ENCODE results near the gene BACH2. TPM values are rescaled to one million over a fixed set of nuclear protein-coding genes. Genes with fewer than 3 reads are reported as not detected.

BACH2 gene
- total and polyA plus RNA-seq, 2 of the 8 experiments (the other 6 are each of a cell fraction or from before 2014, with no cell fraction given) = 1.9 to 5.9 TPM

GRCh38 chr6:90162648-90163387 is 133.8 kb downstream of the BACH2 start:
- no peaks in the 10 kb centered on the region for H3K9me3 ChIP-seq (ENCODE audit: insufficient read depth in 2 of 2, low read depth in 1 of 2, low read length in 1 of 2)
- no peaks in the 10 kb centered on the region for H3K27me3 ChIP-seq (replicated peaks in 1 of 4; ENCODE audit: control insufficient read depth in 3 of 4, extremely low read depth in 1 of 4, insufficient read depth in 3 of 4, low read length in 3 of 4)
- no peak overlapping the region for H3K9ac ChIP-seq (replicated peaks in 1 of 4; ENCODE audit: extremely low read depth in 1 of 4, low read depth in 3 of 4, low read length in 3 of 4)
- FAIRE-seq = no peak
- no peaks in the 10 kb centered on the region for H3K79me1 ChIP-seq (ENCODE audit: low read depth, low read length)
- no peaks in the 10 kb centered on the region for H3K36me3 ChIP-seq (ENCODE audit: control insufficient read depth in 2 of 4, insufficient read depth in 4 of 4, low read length in 3 of 4)
- H3K27ac ChIP-seq (ENCODE audit: low read depth, low read length) = no peak overlapping the region
- no peak overlapping the region for H2BK120ac ChIP-seq (replicated peaks; ENCODE audit: low read depth, low read length)
- H4K8ac ChIP-seq (ENCODE audit: extremely low read depth, insufficient read depth, low read length) = no peak overlapping the region
- no peak overlapping the region for H3K4me2 ChIP-seq (ENCODE audit: insufficient read depth in 1 of 2, low read depth in 2 of 2, low read length in 2 of 2)
- H2BK12ac ChIP-seq (ENCODE audit: low read depth, low read length) = no peak overlapping the region
- H3K4me3 ChIP-seq (ENCODE audit: extremely low read depth in 1 of 4, insufficient read depth in 2 of 4, low read depth in 3 of 4, low read length in 4 of 4) = no peak overlapping the region
- H2AFZ ChIP-seq (ENCODE audit: low read length) = no peak overlapping the region
- H2BK15ac ChIP-seq (ENCODE audit: low read length) = no peak overlapping the region
- no peak overlapping the region for H3K4ac ChIP-seq (replicated peaks; ENCODE audit: insufficient read length, low read depth, low read length)
- H3K56ac ChIP-seq (replicated peaks; ENCODE audit: insufficient read length, low read depth, low read length) = no peak overlapping the region
- TF ChIP-seq EGR1 (IDR thresholded peaks at IDR 0.05; ENCODE audit: borderline replicate concordance, low read depth, low read length) (no peak), RBBP5 (IDR thresholded peaks at IDR 0.05; ENCODE audit: borderline replicate concordance, low read depth, low read length) (no peak), RFX5 (IDR thresholded peaks at IDR 0.05; ENCODE audit: borderline replicate concordance, low read depth, low read length) (no peak), TCF12 (IDR thresholded peaks at IDR 0.05; ENCODE audit: low read depth, low read length) (no peak), SIX5 (IDR thresholded peaks at IDR 0.05; ENCODE audit: low read depth, low read length) (no peak), BRCA1 (IDR thresholded peaks at IDR 0.05; ENCODE audit: low read depth, low read length) (no peak), SP1 (IDR thresholded peaks at IDR 0.05; ENCODE audit: low read depth, low read length) (no peak), MAFK (IDR thresholded peaks at IDR 0.05; ENCODE audit: low read depth, low read length) (no peak), RNF2 (IDR thresholded peaks at IDR 0.05; ENCODE audit: borderline replicate concordance, low read depth, low read length, missing control alignments, poor library complexity, severe bottlenecking) (no peak), POU5F1 (IDR thresholded peaks at IDR 0.05; ENCODE audit: low read depth, low read length) (no peak)
- H3K14ac ChIP-seq (ENCODE audit: insufficient read length) = no peak overlapping the region
- H3K23ac ChIP-seq (ENCODE audit: insufficient read length) = no peak overlapping the region
- no peaks in the 10 kb centered on the region for H4K20me1 ChIP-seq (replicated peaks in 1 of 2; ENCODE audit: control insufficient read depth in 1 of 2, insufficient read depth in 2 of 2, low read length in 2 of 2)
- no peak overlapping the region for H2BK20ac ChIP-seq (ENCODE audit: low read length)
- no peak for DNase-seq (ENCODE audit: low read depth in 1 of 2, low spot score in 2 of 2)
- no peak overlapping the region for H2AK5ac ChIP-seq (ENCODE audit: low read depth, low read length)
- H3K4me1 ChIP-seq (replicated peaks in 1 of 4; ENCODE audit: control insufficient read depth in 3 of 4, insufficient read depth in 4 of 4, low read length in 3 of 4) = no peaks in the 10 kb centered on the region; a peak in 1 of 7 replicates
- H3K18ac ChIP-seq (ENCODE audit: extremely low read depth, low read length) = no peak overlapping the region
- no peaks in the 10 kb centered on the region for H3K79me2 ChIP-seq (ENCODE audit: control insufficient read depth in 1 of 2, insufficient read depth in 2 of 2, low read length in 2 of 2)
- ChIA-PET POLR2A (ENCODE audit: partially characterized antibody) (no interaction called here), CTCF (ENCODE audit: partially characterized antibody) (interaction anchor here (0.6 to 1.2 kb wide), 6 partner anchors 9 to 1043 kb away, joined by 3 read pairs; no protein-coding TSS in a partner anchor)
- H4K5ac ChIP-seq (ENCODE audit: insufficient read length, low read depth, low read length) = no peak overlapping the region
- no peak overlapping the region for H4K91ac ChIP-seq (replicated peaks; ENCODE audit: insufficient read length, low read length)
- H3K23me2 ChIP-seq (ENCODE audit: low read depth, low read length) = no peaks in the 10 kb centered on the region
- no peak overlapping the region for H2BK5ac ChIP-seq (ENCODE audit: low read depth, low read length)
- WGBS, 2 experiments (ENCODE audit: extremely low coverage in 1 of 2, insufficient coverage in 1 of 2, insufficient read length in 1 of 2, insufficient replicate concordance in 2 of 2, low coverage in 1 of 2, low lambda C conversion rate in 2 of 2, missing lambda C conversion rate in 1 of 2) = 88% methylated on average over 8 of the region's 8 CpGs; no CpG with 5 or more reads in 1 of the 2 experiments
